Fibroblast of lung (primary cell): ENCODE data around the gene INPPL1. TPM values are rescaled to one million over a fixed set of nuclear protein-coding genes. Genes with fewer than 3 reads are reported as not detected.

Source experiments
- DNase-seq, 2 donors: peaks; one replicate each; pipeline versions ENCODE4 v3.0.0 to v3.0.0-alpha.2; 2010; ENCODE audit warnings: low read depth in 2 of 2
- H2AFZ ChIP-seq: 2 replicates; pipeline ENCODE4 v1.5.1; 2012; ENCODE audit warnings: low read length, control low read depth, inconsistent platforms
- H3K27ac ChIP-seq: 2 replicates; pipeline ENCODE4 v1.5.1; 2011; ENCODE audit warnings: low read length, control low read depth; ENCODE audit not compliant: insufficient read depth
- H3K27me3 ChIP-seq: 2 replicates; pipeline ENCODE4 v1.5.1; 2011; ENCODE audit warnings: mild to moderate bottlenecking, low read length; ENCODE audit not compliant: control insufficient read depth, insufficient read depth
- H3K36me3 ChIP-seq: 2 replicates; pipeline ENCODE4 v1.5.1; 2011; ENCODE audit warnings: low read length; ENCODE audit not compliant: control insufficient read depth, insufficient read depth
- H3K4me1 ChIP-seq: 2 replicates; pipeline ENCODE4 v1.5.1; 2011; ENCODE audit warnings: low read length; ENCODE audit not compliant: control insufficient read depth, insufficient read depth; ENCODE audit errors: extremely low read depth
- H3K4me2 ChIP-seq: 2 replicates; pipeline ENCODE4 v1.5.1; 2011; ENCODE audit warnings: low read length, control low read depth; ENCODE audit not compliant: insufficient read depth; ENCODE audit errors: extremely low read depth
- H3K4me3 ChIP-seq, 4 experiments: fragments of 200-600 bp in 1 of 4; sonication (generic) in 1 of 4; replicated peaks in 1 of 4; 2 replicates each; pipeline ENCODE4 v1.5.1; 2011 to 2016; ENCODE audit warnings: low read length in 4 of 4, low read depth in 3 of 4, mild to moderate bottlenecking in 3 of 4, control low read depth in 2 of 4, inconsistent platforms in 1 of 4, mixed read lengths in 1 of 4; ENCODE audit not compliant: insufficient read depth in 1 of 4; ENCODE audit errors: control extremely low read depth in 1 of 4
- H3K79me2 ChIP-seq: 2 replicates; pipeline ENCODE4 v1.5.1; 2012; ENCODE audit warnings: mild to moderate bottlenecking, low read length, inconsistent platforms; ENCODE audit not compliant: control insufficient read depth, insufficient read depth
- H3K9ac ChIP-seq: 2 replicates; pipeline ENCODE4 v1.5.1; 2011; ENCODE audit warnings: mild to moderate bottlenecking, low read length, control low read depth; ENCODE audit not compliant: insufficient read depth
- H3K9me3 ChIP-seq: 2 replicates; pipeline ENCODE4 v1.5.1; 2012; ENCODE audit warnings: low read depth, low read length; ENCODE audit not compliant: control insufficient read depth, insufficient read depth
- H4K20me1 ChIP-seq: 2 replicates; pipeline ENCODE4 v1.5.1; 2011; ENCODE audit warnings: low read length; ENCODE audit not compliant: control insufficient read depth, insufficient read depth; ENCODE audit errors: extremely low read depth
- EZH2 ChIP-seq: IDR thresholded peaks from 2 replicates; pipeline ENCODE4 v1.5.1; 2012; ENCODE audit warnings: low read length, control low read depth, mild to moderate bottlenecking; ENCODE audit errors: missing control alignments
- polyA plus RNA-seq, 2 donors: library from polyadenylated mRNA; depleted of rRNA in 1 of 2; stranded (reverse) in 1 of 2; unstranded in 1 of 2; fragments of >200 nt; gene quantifications; 2 replicates each; pipeline ENCODE4 v1.2.1, GENCODE V29; 2011 to 2012; ENCODE audit warnings: missing spikeins in 1 of 2
- total RNA-seq: library from RNA; depleted of rRNA; stranded (reverse); fragments of >200 nt; gene quantifications from 2 replicates; pipeline ENCODE4 v1.2.1, GENCODE V29; 2014
- TF ChIP-seq, protein P1 (sequence below), 2 donors: IDR thresholded peaks in 1 of 2; conservative IDR thresholded peaks in 1 of 2; 1 replicate in 1 of 2; 2 replicates in 1 of 2; pipeline ENCODE4 v1.5.1; 2011 to 2012; ENCODE audit warnings: low read length in 2 of 2, control low read depth in 1 of 2, inconsistent platforms in 1 of 2, low read depth in 1 of 2, mild to moderate bottlenecking in 1 of 2

The INPPL1 gene
- total and polyA plus RNA-seq, 2 donors (not counting 1 experiment from before 2014, with no cell fraction given) = 60.3 to 102 TPM

DNA sequence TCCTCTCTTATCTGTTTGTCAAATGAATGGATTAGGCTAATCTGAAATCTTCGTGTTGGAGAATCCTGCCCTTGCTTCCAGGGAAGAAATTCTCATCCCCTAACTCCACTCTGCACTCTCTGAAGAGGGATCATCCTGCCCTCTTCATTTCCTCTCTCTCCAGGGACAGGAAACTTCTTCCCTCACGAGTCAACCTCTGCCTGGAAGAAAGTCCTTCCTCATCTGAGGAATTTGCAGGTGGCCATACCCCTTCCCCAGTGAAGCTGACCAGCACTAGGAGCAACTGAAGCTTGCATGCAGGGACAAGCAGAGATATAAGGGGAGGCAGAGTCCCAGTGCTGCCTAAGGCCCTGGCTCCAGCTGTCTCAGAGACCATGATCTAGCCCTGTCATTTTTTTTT lies 23.0 kb downstream of the INPPL1 start:
- Histone ChIP-seq H3K4me1 (no peaks in the 10 kb centered on the region), H3K36me3 (no peaks in the 10 kb centered on the region), H3K9ac (no peak overlapping the region), H3K4me2 (no peak overlapping the region), H3K27ac (no peak overlapping the region), H4K20me1 (no peaks in the 10 kb centered on the region), H3K27me3 (peaks cover 67% of the 10 kb centered on the region), H3K9me3 (no peaks in the 10 kb centered on the region), H3K4me3 (no peak overlapping the region), H2AFZ (no peak overlapping the region), H3K79me2 (no peaks in the 10 kb centered on the region)
- no peak for DNase-seq
- TF ChIP-seq EZH2 = no peak
- TF ChIP-seq, protein P1, sequence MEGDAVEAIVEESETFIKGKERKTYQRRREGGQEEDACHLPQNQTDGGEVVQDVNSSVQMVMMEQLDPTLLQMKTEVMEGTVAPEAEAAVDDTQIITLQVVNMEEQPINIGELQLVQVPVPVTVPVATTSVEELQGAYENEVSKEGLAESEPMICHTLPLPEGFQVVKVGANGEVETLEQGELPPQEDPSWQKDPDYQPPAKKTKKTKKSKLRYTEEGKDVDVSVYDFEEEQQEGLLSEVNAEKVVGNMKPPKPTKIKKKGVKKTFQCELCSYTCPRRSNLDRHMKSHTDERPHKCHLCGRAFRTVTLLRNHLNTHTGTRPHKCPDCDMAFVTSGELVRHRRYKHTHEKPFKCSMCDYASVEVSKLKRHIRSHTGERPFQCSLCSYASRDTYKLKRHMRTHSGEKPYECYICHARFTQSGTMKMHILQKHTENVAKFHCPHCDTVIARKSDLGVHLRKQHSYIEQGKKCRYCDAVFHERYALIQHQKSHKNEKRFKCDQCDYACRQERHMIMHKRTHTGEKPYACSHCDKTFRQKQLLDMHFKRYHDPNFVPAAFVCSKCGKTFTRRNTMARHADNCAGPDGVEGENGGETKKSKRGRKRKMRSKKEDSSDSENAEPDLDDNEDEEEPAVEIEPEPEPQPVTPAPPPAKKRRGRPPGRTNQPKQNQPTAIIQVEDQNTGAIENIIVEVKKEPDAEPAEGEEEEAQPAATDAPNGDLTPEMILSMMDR (conservative IDR thresholded peaks at IDR 0.05 in 1 of 2, IDR thresholded peaks at IDR 0.05 in 1 of 2; ENCODE audit: low read depth in 1 of 2, low read length in 2 of 2) = no peak

DNA sequence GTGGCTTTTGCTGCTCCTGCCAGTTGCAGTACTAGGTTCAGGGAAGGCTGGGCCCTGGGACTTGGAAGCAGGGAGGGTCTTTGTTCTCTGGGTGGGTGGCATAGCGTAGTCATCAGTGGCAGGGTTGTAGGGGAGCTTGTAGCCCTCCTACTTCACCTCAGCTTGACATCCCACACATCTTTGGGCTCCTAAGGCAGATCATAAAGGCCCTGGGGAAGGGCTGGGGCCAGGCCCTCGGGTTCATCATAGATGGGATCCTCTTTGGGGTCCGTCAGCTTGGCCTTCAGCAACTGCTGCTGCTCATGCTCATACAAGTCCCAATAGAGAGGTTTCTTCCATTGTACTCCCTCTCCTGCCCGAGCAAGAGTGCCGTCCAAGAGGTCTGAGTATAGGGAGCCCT lies 25.4 kb downstream of the INPPL1 start:
- TF ChIP-seq, protein P1 (conservative IDR thresholded peaks at IDR 0.05 in 1 of 2, IDR thresholded peaks at IDR 0.05 in 1 of 2; ENCODE audit: low read depth in 1 of 2, low read length in 2 of 2) = no peak
- no peak for TF ChIP-seq EZH2
- Histone ChIP-seq H3K9me3 (no peaks in the 10 kb centered on the region), H2AFZ (no peak overlapping the region), H3K79me2 (no peaks in the 10 kb centered on the region), H4K20me1 (no peaks in the 10 kb centered on the region), H3K4me3 (no peak overlapping the region), H3K27me3 (peaks cover 58% of the 10 kb centered on the region), H3K9ac (no peak overlapping the region), H3K4me1 (no peaks in the 10 kb centered on the region), H3K27ac (no peak overlapping the region), H3K36me3 (no peaks in the 10 kb centered on the region), H3K4me2 (no peak overlapping the region)
- DNase-seq = no peak

DNA sequence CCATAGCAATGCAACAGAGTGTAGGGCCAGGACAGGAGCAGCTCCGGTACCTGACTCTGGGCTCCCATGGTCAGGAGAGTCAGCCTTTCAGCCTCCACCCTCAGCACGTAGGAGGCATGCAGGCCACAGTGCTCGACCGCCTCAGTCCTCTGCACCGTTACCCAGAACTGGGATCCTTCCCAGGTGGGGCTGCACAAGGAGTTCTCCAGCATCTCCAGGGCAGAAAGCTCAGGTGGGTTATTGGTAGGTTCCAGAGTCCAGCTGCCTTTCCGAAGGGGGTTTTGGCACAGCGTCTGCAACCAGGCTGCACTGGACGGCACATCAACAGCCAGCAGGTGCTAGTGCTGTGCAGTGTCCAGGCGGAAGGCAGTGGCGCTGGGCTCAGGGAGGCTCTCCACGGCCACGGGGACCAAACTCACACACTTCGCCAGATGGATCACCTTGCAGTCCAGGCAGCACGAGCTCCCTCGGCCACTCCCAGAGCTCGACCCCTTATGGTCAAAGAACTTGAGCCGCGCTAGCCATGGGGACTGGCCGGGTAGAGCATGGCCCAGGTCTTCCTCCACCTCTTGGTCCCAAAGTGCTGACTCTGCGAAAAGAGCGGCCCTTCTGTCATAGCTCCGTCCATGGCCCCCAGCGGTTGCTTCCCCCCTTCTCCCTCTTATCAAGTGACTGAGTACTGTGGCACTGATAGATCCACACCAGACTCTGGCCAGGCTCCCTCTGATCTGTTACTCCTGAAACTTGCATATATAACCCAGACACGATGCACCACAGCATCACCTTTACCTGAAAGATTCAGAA lies 26.3 kb downstream of the INPPL1 start:
- no peaks in the 10 kb centered on the region for H3K4me1 ChIP-seq
- TF ChIP-seq EZH2 = no peak
- TF ChIP-seq, protein P1 (conservative IDR thresholded peaks at IDR 0.05 in 1 of 2, IDR thresholded peaks at IDR 0.05 in 1 of 2; ENCODE audit: low read depth in 1 of 2, low read length in 2 of 2) = no peak
- H3K4me3 ChIP-seq = no peak overlapping the region
- H3K27ac ChIP-seq = no peak overlapping the region
- H3K36me3 ChIP-seq = no peaks in the 10 kb centered on the region
- no peak overlapping the region for H3K4me2 ChIP-seq
- DNase-seq = no peak
- H4K20me1 ChIP-seq = no peaks in the 10 kb centered on the region
- no peaks in the 10 kb centered on the region for H3K9me3 ChIP-seq
- H2AFZ ChIP-seq = no peak overlapping the region
- no peaks in the 10 kb centered on the region for H3K79me2 ChIP-seq
- no peak overlapping the region for H3K9ac ChIP-seq
- H3K27me3 ChIP-seq = peaks cover 55% of the 10 kb centered on the region
